ENCODE data around the gene SLC2A13.

SLC2A13 gene

DNA sequence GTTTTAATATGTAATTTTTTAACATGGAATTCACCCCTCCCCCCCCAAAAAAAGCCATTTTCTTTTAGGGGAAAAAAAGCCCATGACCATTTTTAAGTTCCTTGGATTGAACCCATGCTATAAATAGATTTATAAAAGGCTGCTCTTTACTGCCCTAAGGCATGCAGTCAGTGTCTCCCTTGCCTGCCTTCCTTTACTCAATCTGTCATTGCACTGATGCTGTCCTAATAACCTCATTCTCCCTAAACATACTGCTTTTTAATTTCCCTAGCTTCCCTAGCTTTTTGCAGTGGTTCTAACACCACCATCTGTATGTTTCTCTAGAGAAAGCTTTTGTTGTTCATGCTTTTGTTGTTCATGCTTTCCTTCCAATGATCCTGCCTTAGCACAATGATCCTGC is 83.0 kb downstream of the SLC2A13 start:
- H3K4me1 ChIP-seq (ENCODE audit: control insufficient read depth, insufficient read depth, low read length): peaks cover 9% of the 10 kb centered on the region
- no peaks in the 10 kb centered on the region for H3K9me3 ChIP-seq (ENCODE audit: control insufficient read depth, low read length)
- H3K36me3 ChIP-seq (ENCODE audit: control insufficient read depth, insufficient read depth, low read length): no peaks in the 10 kb centered on the region
- no peak overlapping the region for H3K27ac ChIP-seq (ENCODE audit: insufficient read depth, low read depth, low read length, poor library complexity, severe bottlenecking)
- H3K4me3 ChIP-seq (ENCODE audit: insufficient read depth, low read depth, low read length): no peak overlapping the region
- H3K27me3 ChIP-seq (ENCODE audit: control insufficient read depth, insufficient read depth, low read length, poor library complexity, severe bottlenecking): no peaks in the 10 kb centered on the region

DNA sequence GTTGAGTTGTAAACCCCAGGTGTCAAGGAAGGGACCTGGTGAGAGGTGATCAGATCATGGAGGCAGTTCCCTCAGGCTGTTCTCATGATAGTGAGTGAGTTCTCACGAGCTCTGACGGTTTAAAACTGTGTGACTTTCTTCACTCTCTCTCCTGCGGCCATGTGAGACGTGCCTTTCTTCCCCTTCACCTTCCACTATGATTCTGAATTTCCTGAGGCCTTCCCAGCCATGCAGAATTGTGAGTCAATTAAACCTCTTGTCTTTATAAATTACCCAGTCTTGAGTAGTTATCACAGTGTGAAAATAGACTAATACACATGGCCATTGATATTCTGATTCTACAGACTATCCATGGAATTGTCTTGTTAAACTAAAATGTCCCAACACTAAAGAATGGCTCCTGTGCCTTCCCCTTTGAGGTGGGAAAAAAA is 85.6 kb downstream of the SLC2A13 start:
- 58% methylated on average over 4 of the region's 4 CpGs for WGBS, 2 experiments
- no peaks in the 10 kb centered on the region for H3K27me3 ChIP-seq (ENCODE audit: control insufficient read depth, insufficient read depth, low read length, poor library complexity, severe bottlenecking)
- no peak overlapping the region for H3K4me3 ChIP-seq (ENCODE audit: insufficient read depth, low read depth, low read length)
- H3K36me3 ChIP-seq (ENCODE audit: control insufficient read depth, insufficient read depth, low read length): no peaks in the 10 kb centered on the region
- H3K4me1 ChIP-seq (ENCODE audit: control insufficient read depth, insufficient read depth, low read length): peaks cover 9% of the 10 kb centered on the region
- H3K9me3 ChIP-seq (ENCODE audit: control insufficient read depth, low read length): no peaks in the 10 kb centered on the region
- H3K27ac ChIP-seq (ENCODE audit: insufficient read depth, low read depth, low read length, poor library complexity, severe bottlenecking): no peak overlapping the region

GRCh38 chr12:40017488-40017887 is 88.4 kb downstream of the SLC2A13 start:
- H3K27ac ChIP-seq (ENCODE audit: insufficient read depth, low read depth, low read length, poor library complexity, severe bottlenecking): no peak overlapping the region
- no peaks in the 10 kb centered on the region for H3K27me3 ChIP-seq (ENCODE audit: control insufficient read depth, insufficient read depth, low read length, poor library complexity, severe bottlenecking)
- H3K4me3 ChIP-seq (ENCODE audit: insufficient read depth, low read depth, low read length): no peak overlapping the region
- H3K36me3 ChIP-seq (ENCODE audit: control insufficient read depth, insufficient read depth, low read length): no peaks in the 10 kb centered on the region
- WGBS, 2 experiments: 92 to 100% methylated on average over 1 of the region's 1 CpG
- H3K4me1 ChIP-seq (ENCODE audit: control insufficient read depth, insufficient read depth, low read length): peaks cover under 1% of the 10 kb centered on the region
- H3K9me3 ChIP-seq (ENCODE audit: control insufficient read depth, low read length): no peaks in the 10 kb centered on the region

DNA sequence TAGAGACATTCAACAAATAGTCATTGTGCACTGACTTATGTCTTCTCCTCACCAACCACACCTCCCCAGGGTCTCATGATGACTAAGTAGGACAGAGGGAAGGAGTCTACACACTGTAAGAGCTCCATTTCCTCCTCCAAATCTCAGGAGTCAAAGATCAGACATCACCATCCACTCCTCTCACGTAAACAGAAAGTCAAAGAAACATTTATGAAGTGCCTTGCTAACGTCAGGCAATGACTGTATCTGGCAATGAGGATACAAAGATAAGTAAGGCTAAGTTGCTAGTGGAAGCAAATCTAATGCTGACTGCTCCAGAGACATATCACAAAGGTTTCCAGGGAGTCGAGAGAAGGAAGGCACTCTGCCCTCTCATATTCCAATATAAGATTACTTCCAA is 88.9 kb downstream of the SLC2A13 start:
- Histone ChIP-seq H3K27ac (ENCODE audit: insufficient read depth, low read depth, low read length, poor library complexity, severe bottlenecking) (no peak overlapping the region), H3K27me3 (ENCODE audit: control insufficient read depth, insufficient read depth, low read length, poor library complexity, severe bottlenecking) (no peaks in the 10 kb centered on the region)

DNA sequence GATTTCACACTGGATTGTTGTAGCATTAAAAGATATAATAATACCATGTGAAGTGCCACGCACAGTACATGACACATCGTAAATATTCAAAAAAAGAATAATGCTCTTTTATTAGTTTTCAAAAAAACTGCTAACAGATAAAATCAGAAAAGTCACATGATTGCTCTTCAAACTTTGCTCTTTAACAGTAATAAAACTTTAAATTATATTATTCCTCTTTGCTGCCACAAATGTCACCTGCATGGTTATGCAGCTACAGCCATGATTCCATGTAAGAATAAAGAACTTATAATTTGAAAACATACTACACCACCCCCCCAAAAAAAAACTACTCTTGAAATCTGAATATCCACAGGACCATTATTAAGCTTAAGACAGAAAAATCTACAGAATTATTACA is 90.0 kb downstream of the SLC2A13 start:
- Histone ChIP-seq H3K36me3 (ENCODE audit: control insufficient read depth, insufficient read depth, low read length) (no peaks in the 10 kb centered on the region), H3K4me3 (ENCODE audit: insufficient read depth, low read depth, low read length) (no peak overlapping the region), H3K27me3 (ENCODE audit: control insufficient read depth, insufficient read depth, low read length, poor library complexity, severe bottlenecking) (no peaks in the 10 kb centered on the region), H3K4me1 (ENCODE audit: control insufficient read depth, insufficient read depth, low read length) (no peaks in the 10 kb centered on the region), H3K27ac (ENCODE audit: insufficient read depth, low read depth, low read length, poor library complexity, severe bottlenecking) (no peak overlapping the region), H3K9me3 (ENCODE audit: control insufficient read depth, low read length) (no peaks in the 10 kb centered on the region)
- WGBS, 2 experiments: 83 to 88% methylated on average over 1 to 2 of the region's 2 CpGs

More for the DNA sequence above, 88.9 kb downstream of the SLC2A13 start:
- Histone ChIP-seq H3K4me1 (ENCODE audit: control insufficient read depth, insufficient read depth, low read length) (no peaks in the 10 kb centered on the region), H3K9me3 (ENCODE audit: control insufficient read depth, low read length) (no peaks in the 10 kb centered on the region), H3K36me3 (ENCODE audit: control insufficient read depth, insufficient read depth, low read length) (no peaks in the 10 kb centered on the region), H3K4me3 (ENCODE audit: insufficient read depth, low read depth, low read length) (no peak overlapping the region)
- 91 to 93% methylated on average over 2 to 3 of the region's 3 CpGs for WGBS, 2 experiments

- H3K9me3 ChIP-seq (ENCODE audit: control insufficient read depth, low read length): no peaks in the 10 kb centered on the region
- no peaks in the 10 kb centered on the region for H3K4me1 ChIP-seq (ENCODE audit: control insufficient read depth, insufficient read depth, low read length)
- 95 to 96% methylated on average over 2 of the region's 2 CpGs for WGBS, 2 experiments
These were observed 90.5 kb downstream of the SLC2A13 start for GRCh38 chr12:40015345-40015744.

GRCh38 chr12:40013847-40014246 is 92.0 kb downstream of the SLC2A13 start:
- no peak overlapping the region for H3K4me3 ChIP-seq (ENCODE audit: insufficient read depth, low read depth, low read length)
- no peaks in the 10 kb centered on the region for H3K27me3 ChIP-seq (ENCODE audit: control insufficient read depth, insufficient read depth, low read length, poor library complexity, severe bottlenecking)
- no peaks in the 10 kb centered on the region for H3K9me3 ChIP-seq (ENCODE audit: control insufficient read depth, low read length)
- no peaks in the 10 kb centered on the region for H3K4me1 ChIP-seq (ENCODE audit: control insufficient read depth, insufficient read depth, low read length)
- H3K36me3 ChIP-seq (ENCODE audit: control insufficient read depth, insufficient read depth, low read length): no peaks in the 10 kb centered on the region
- no peak overlapping the region for H3K27ac ChIP-seq (ENCODE audit: insufficient read depth, low read depth, low read length, poor library complexity, severe bottlenecking)
- WGBS, 2 experiments: no CpG with 5 or more reads among the region's 2 CpGs

More at GRCh38 chr12:40015345-40015744, 90.5 kb downstream of the SLC2A13 start:
- no peaks in the 10 kb centered on the region for H3K27me3 ChIP-seq (ENCODE audit: control insufficient read depth, insufficient read depth, low read length, poor library complexity, severe bottlenecking)
- no peak overlapping the region for H3K4me3 ChIP-seq (ENCODE audit: insufficient read depth, low read depth, low read length)
- H3K36me3 ChIP-seq (ENCODE audit: control insufficient read depth, insufficient read depth, low read length): no peaks in the 10 kb centered on the region
- H3K27ac ChIP-seq (ENCODE audit: insufficient read depth, low read depth, low read length, poor library complexity, severe bottlenecking): no peak overlapping the region

DNA sequence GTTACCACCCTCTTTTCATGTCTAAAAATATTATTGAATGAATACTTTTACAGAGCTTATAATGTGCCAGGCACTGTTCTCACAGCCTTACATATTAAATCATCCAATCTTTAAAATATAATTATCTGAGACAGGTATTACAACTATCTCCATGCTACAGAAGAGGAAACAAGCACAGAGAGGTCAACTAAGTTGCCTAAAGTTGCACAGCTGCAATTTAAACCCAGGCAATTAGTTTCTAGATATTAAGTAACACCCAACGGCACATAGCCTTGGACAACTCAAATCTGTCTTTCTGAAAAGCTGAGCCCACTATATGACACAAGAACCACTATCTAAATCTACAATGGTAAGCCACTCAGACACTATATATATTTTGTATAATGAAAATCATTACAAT is 92.6 kb downstream of the SLC2A13 start:
- no peaks in the 10 kb centered on the region for H3K27me3 ChIP-seq (ENCODE audit: control insufficient read depth, insufficient read depth, low read length, poor library complexity, severe bottlenecking)
- H3K4me1 ChIP-seq (ENCODE audit: control insufficient read depth, insufficient read depth, low read length): no peaks in the 10 kb centered on the region
- H3K9me3 ChIP-seq (ENCODE audit: control insufficient read depth, low read length): no peaks in the 10 kb centered on the region
- 87 to 89% methylated on average over 1 of the region's 1 CpG for WGBS, 2 experiments
- no peak overlapping the region for H3K27ac ChIP-seq (ENCODE audit: insufficient read depth, low read depth, low read length, poor library complexity, severe bottlenecking)
- H3K36me3 ChIP-seq (ENCODE audit: control insufficient read depth, insufficient read depth, low read length): no peaks in the 10 kb centered on the region
- no peak overlapping the region for H3K4me3 ChIP-seq (ENCODE audit: insufficient read depth, low read depth, low read length)

GRCh38 chr12:40012711-40013110 is 93.2 kb downstream of the SLC2A13 start:
- no peak overlapping the region for H3K27ac ChIP-seq (ENCODE audit: insufficient read depth, low read depth, low read length, poor library complexity, severe bottlenecking)
- no peak overlapping the region for H3K4me3 ChIP-seq (ENCODE audit: insufficient read depth, low read depth, low read length)
- no peaks in the 10 kb centered on the region for H3K9me3 ChIP-seq (ENCODE audit: control insufficient read depth, low read length)
- 91 to 93% methylated on average over 3 of the region's 3 CpGs for WGBS, 2 experiments
- no peaks in the 10 kb centered on the region for H3K36me3 ChIP-seq (ENCODE audit: control insufficient read depth, insufficient read depth, low read length)
- no peaks in the 10 kb centered on the region for H3K4me1 ChIP-seq (ENCODE audit: control insufficient read depth, insufficient read depth, low read length)
- no peaks in the 10 kb centered on the region for H3K27me3 ChIP-seq (ENCODE audit: control insufficient read depth, insufficient read depth, low read length, poor library complexity, severe bottlenecking)

- Histone ChIP-seq H3K36me3 (ENCODE audit: control insufficient read depth, insufficient read depth, low read length) (no peaks in the 10 kb centered on the region), H3K4me1 (ENCODE audit: control insufficient read depth, insufficient read depth, low read length) (no peaks in the 10 kb centered on the region), H3K9me3 (ENCODE audit: control insufficient read depth, low read length) (no peaks in the 10 kb centered on the region), H3K27ac (ENCODE audit: insufficient read depth, low read depth, low read length, poor library complexity, severe bottlenecking) (no peak overlapping the region), H3K27me3 (ENCODE audit: control insufficient read depth, insufficient read depth, low read length, poor library complexity, severe bottlenecking) (no peaks in the 10 kb centered on the region), H3K4me3 (ENCODE audit: insufficient read depth, low read depth, low read length) (no peak overlapping the region)
- 82 to 89% methylated on average over 3 of the region's 3 CpGs for WGBS, 2 experiments
These were observed 94.1 kb downstream of the SLC2A13 start for GRCh38 chr12:40011775-40012129.
